Fibroblast of skin of left biceps (primary cell): ENCODE measurements around the gene CSF1R.

ENCODE experiments used
- DNase-seq, 2 experiments: peaks; one replicate each; pipeline ENCODE4 v3.0.0-alpha.2; 2013; ENCODE audit warnings: low read depth in 2 of 2

Gene CSF1R

GRCh38 chr5:150023136-150023535 is 63.2 kb downstream of the CSF1R start:
- no peak for DNase-seq

- no peak for DNase-seq
Observed at GRCh38 chr5:150022681-150023080, 63.7 kb downstream of the CSF1R start.

GRCh38 chr5:150022158-150022531 is 64.2 kb downstream of the CSF1R start:
- peak; percentile 42 to 52 for DNase-seq

GRCh38 chr5:150021491-150022157 is 64.7 kb downstream of the CSF1R start:
- DNase-seq: no peak

GRCh38 chr5:150020249-150020648 is 66.1 kb downstream of the CSF1R start:
- DNase-seq: no peak

GRCh38 chr5:150017226-150018005 is 68.9 kb downstream of the CSF1R start:
- no peak for DNase-seq

- DNase-seq: no peak
Observed at GRCh38 chr5:150016537-150016936, 69.8 kb downstream of the CSF1R start.

- DNase-seq: no peak
Observed at GRCh38 chr5:150015415-150015814, 70.9 kb downstream of the CSF1R start.

GRCh38 chr5:150014456-150014855 is 71.9 kb downstream of the CSF1R start:
- DNase-seq: no peak

- DNase-seq: no peak
Observed at GRCh38 chr5:150013931-150014330, 72.4 kb downstream of the CSF1R start.

GRCh38 chr5:150009671-150010387 is 76.5 kb downstream of the CSF1R start:
- no peak for DNase-seq

- no peak for DNase-seq
Observed at GRCh38 chr5:150007050-150007449, 79.3 kb downstream of the CSF1R start.

GRCh38 chr5:150006318-150006717 is 80.0 kb downstream of the CSF1R start:
- no peak for DNase-seq
